Uterine smooth muscle cell (primary cell): ENCODE results near the gene ZIC1. TPM values are rescaled to one million over a fixed set of nuclear protein-coding genes. Genes with fewer than 3 reads are reported as not detected.

Experiments
- total RNA-seq: library from RNA; depleted of rRNA; stranded (reverse); fragments of >200 nt; gene quantifications from 2 replicates; pipeline ENCODE4 v1.2.3, GENCODE V29; 2014

The ZIC1 gene
- not detected in 2 replicates for total RNA-seq

DNA sequence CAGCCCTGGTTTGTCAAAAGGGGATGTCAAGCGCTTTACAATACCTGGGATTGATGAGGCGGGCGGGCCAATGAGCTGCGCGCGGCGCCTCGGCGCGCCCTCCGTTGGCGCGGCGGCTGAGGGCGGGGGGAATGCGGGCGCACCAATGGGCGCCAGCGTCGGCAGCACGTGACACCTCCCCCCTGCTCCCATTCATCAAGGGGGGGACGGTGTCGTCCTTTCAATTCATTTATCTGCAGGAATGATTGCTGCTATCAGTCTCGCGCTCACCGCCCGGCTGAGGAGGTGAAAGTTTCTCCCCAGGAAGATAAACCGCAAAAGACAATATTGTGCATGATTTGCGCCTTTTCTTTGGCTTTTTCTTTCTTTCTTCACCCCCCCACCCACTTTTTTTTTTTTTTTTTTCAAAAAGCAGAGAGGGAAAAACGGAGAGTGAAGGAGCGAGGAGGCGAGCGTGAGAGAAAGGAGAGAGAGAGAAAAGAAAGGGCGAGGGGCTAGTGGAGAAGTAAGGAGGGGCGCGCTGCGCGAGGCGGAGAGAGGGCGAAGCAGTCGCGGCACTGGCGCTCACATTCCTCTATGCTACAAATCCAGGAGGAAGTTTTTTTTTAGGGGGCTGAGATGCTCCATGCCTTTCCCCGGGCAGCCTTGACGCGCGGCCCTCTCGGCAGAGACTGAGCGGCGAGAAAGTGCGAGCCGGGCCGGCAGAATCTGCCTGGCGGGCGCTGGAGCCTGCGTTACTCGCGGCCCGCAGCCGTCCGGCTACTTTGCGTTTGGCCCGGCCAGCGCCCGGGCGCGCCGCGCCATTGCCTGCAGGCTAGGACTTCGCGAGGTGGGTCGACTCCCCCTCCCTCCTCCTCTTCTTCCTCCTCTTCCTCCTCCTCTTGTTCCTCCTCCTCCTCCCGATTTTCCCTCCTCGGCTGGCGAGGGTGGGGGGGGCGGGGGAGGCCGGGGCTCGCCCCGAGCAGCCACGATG, at the start of gene ZIC1:
TSS of gene ZIC1 (plus strand) at position 223 of the 973 bp plus-strand sequence. CDS start at position 971, 748 bp downstream.

DNA sequence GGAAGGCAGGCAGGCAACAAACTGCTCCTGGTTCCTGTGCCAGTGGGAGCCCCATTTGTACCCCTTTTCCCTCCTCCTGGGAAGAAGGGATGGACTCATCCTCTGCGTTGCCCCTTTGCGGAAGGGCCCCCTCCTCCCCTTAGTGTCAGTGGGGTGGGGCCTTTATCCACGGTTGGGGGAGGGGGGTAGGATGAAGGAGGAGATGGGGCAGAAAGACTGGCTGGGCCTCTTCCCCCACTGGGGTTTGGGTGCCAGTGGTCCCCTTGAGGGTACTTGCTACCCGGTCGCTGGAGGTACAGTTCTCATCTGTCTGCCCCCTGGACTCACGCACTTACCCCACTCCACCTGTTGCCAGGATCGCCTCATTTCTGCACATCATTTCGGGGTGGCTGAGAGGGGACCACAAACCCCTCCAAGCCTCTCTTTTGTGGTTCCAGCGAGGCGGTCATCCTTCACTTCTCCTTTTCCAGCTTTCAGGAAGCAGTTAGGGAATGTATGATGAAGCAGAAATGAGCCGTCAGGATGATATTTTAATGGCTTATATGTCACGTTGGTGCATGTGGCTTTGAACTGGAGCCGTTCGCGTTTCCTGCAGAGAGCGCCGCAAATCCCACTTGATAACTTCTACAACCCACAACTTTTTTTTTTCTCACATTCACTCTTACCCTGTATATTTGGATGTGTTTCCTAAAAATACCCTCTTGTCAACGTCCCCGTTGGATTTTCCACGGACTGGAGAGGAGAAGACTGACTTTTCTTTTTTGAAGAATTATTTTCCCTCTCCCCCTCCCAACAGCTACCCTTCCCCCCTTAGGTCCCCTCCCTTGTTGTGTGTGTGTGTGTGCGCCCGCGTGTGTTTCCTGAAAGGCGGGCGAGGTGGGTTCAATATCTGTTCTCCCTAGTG, 2.9 kb upstream of the ZIC1 start, which contains the start of gene ZIC4:
TSS of gene ZIC4 (minus strand) at position 516 of the 904 bp plus-strand sequence. CDS start 3,746 bp downstream, outside the sequence.

Other genes starting within 250 kb of the ZIC1 start
- not detected in 2 replicates for gene ZIC4, start 2.8 kb upstream of the ZIC1 start, total RNA-seq